K562 treated with DMSO at 1 percent for 12 hours (cell line): Measurements from ENCODE around the gene ELOF1. TPM values are rescaled to one million over a fixed set of nuclear protein-coding genes. Genes with fewer than 3 reads are reported as not detected.

Experiments used
- total RNA-seq: library from RNA; unstranded; fragments of 300-600 nt; gene quantifications from 2 replicates; pipeline ENCODE4 v1.2.3, GENCODE V29; 2022; ENCODE audit not compliant: insufficient read depth

ELOF1 gene
- total RNA-seq: 115 and 131 TPM in 2 replicates

GRCh38 chr19:11558881-11559828 is at the start of gene ELOF1:
TSS of gene ELOF1 (minus strand) at chr19:11559230. CDS start at chr19:11554347, 4,883 bp downstream.

GRCh38 chr19:11597202-11598102 is 38.4 kb upstream of the ELOF1 start, which contains the start of gene ZNF627:
TSS of gene ZNF627 (plus strand) at chr19:11597483. CDS start at chr19:11597628, 145 bp downstream.

GRCh38 chr19:11577451-11578257 is 18.6 kb upstream of the ELOF1 start, which contains the start of gene ACP5:
TSS of gene ACP5 (minus strand) at chr19:11577645. CDS start at chr19:11577317, 328 bp downstream.

GRCh38 chr19:11538232-11539036 is 20.6 kb downstream of the ELOF1 start, which contains the start of gene CNN1:
TSS of gene CNN1 (plus strand) at chr19:11538851. CDS start at chr19:11538928, 77 bp downstream.

GRCh38 chr19:11528551-11529341 is 30.3 kb downstream of the ELOF1 start, which contains the start of gene ECSIT:
TSS of gene ECSIT (minus strand) at chr19:11529134. CDS start at chr19:11519170, 9,964 bp downstream.

GRCh38 chr19:11505504-11506100 is 53.4 kb downstream of the ELOF1 start, which contains the start of gene ZNF653:
TSS of gene ZNF653 (minus strand) at chr19:11505839. CDS start at chr19:11505786, 53 bp downstream.

Other genes starting within 250 kb of the ELOF1 start
- gene RAB3D, start 219.6 kb downstream of the ELOF1 start, total RNA-seq: 2.0 and 5.5 TPM in 2 replicates
- 63.8 and 74.8 TPM in 2 replicates for gene TMEM205, start 213.0 kb downstream of the ELOF1 start, total RNA-seq
- gene CCDC159, start 212.7 kb downstream of the ELOF1 start, total RNA-seq: 8.4 and 20.3 TPM in 2 replicates
- gene PLPPR2, start 203.8 kb downstream of the ELOF1 start, total RNA-seq: 23.2 and 37.6 TPM in 2 replicates
- 4.0 and 4.5 TPM in 2 replicates for gene SWSAP1, start 184.6 kb downstream of the ELOF1 start, total RNA-seq
- 11.9 and 13.5 TPM in 2 replicates for gene EPOR, start 174.9 kb downstream of the ELOF1 start, total RNA-seq
- 1.3 and 2.0 TPM in 2 replicates for gene RGL3, start 139.9 kb downstream of the ELOF1 start, total RNA-seq
- gene ODAD3, start 124.1 kb downstream of the ELOF1 start, total RNA-seq: 1.1 TPM in 1 of 2 replicates, not detected in the other
- 269 and 367 TPM in 2 replicates for gene PRKCSH, start 123.6 kb downstream of the ELOF1 start, total RNA-seq
- not detected in 2 replicates for gene ELAVL3, start 78.2 kb downstream of the ELOF1 start, total RNA-seq
- gene ZNF653, start 53.4 kb downstream of the ELOF1 start, total RNA-seq: 9.0 and 9.8 TPM in 2 replicates
- 43.6 and 45.8 TPM in 2 replicates for gene ECSIT, start 30.1 kb downstream of the ELOF1 start, total RNA-seq
- 2.0 and 5.0 TPM in 2 replicates for gene CNN1, start 20.4 kb downstream of the ELOF1 start, total RNA-seq
- gene ACP5, start 18.4 kb upstream of the ELOF1 start, total RNA-seq: 34.2 and 38.6 TPM in 2 replicates
- gene ZNF627, start 38.3 kb upstream of the ELOF1 start, total RNA-seq: 5.6 and 10.2 TPM in 2 replicates
- 5.8 and 12.8 TPM in 2 replicates for gene ZNF823, start 179.7 kb upstream of the ELOF1 start, total RNA-seq
- 0.69 and 5.4 TPM in 2 replicates for gene ZNF441, start 207.8 kb upstream of the ELOF1 start, total RNA-seq
- gene ZNF491, start 239.3 kb upstream of the ELOF1 start, total RNA-seq: 0.74 TPM in 1 of 2 replicates, not detected in the other